ENCODE measurements around the gene SCAPER. TPM values are rescaled to one million over a fixed set of nuclear protein-coding genes. Genes with fewer than 3 reads are reported as not detected.

Gene SCAPER
- total RNA-seq, 1 experiment from 2014 or later: 6.2 TPM

- no peak for DNase-seq (ENCODE audit: low read depth)
Observed at GRCh38 chr15:76674883-76675282, 230.3 kb downstream of the SCAPER start.

DNA sequence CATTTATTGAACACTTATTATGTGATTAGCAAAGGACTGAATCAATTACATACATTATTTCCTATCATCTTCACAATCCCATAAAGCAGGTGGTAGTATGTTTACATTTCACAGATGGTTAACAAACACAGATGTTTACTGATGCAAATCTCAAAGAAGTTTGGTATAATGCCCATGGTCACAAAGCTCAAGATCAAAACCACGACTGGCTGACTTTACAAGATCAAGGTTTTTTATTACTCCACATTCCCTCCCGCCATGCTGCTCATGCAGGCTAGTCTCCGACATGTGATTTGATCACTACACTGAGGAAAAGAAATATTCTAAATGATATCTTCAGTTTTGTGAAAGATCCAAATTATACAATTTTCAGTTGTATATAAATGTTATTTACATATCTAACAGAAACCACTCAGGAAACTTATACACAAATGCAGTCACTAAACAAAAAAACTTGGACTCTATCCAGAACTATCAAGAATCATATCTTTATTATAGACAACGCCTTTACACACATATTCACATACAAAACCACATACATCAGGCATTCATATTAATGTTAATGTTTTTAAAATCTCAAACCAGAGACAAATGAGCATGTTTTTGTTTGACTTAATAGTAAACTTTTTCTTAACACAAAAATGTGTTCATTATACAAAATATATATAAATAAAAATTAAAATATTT is 235.5 kb downstream of the SCAPER start:
- DNase-seq (ENCODE audit: low read depth): no peak

DNA sequence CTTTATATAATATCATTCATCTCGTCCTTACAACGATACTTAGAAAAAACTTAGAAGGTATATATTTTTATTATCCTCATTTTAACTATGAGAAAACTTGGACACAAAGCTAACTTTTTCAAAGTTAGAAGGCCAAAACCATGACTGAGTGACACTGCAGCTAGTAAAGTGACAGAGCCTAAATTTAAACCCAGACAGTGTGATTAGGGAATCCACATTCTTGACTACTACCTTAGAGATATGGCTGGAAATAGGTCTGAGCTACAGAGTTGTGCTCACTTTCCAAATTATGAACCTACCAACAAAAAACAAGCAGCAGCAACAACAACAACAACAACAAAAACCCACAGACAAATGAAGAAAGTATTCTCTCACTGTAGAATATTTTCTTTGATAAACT is 236.2 kb downstream of the SCAPER start:
- no peak for DNase-seq (ENCODE audit: low read depth)

GRCh38 chr15:76667943-76668715 is 237.0 kb downstream of the SCAPER start:
- DNase-seq (ENCODE audit: low read depth): no peak

DNA sequence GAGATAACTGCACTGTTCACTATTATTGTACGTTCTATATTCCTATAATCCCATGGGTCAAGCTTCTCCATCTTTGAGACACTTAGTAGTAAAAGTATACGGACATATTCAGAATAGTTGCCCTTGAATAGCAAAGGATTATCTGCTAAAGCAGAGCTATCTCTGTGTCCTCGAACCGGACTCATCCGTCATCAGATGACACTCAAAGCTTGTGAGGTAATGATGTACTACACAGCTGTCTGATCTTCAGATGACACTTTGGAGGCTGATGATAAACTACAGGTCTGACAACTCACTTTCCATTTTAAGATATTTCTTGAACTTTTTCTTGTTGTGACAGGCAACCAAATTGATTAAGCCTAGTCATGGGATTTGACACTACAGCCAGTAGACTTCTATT is 240.2 kb downstream of the SCAPER start:
- no peak for DNase-seq (ENCODE audit: low read depth)

GRCh38 chr15:76664411-76664810 is 240.7 kb downstream of the SCAPER start:
- no peak for DNase-seq (ENCODE audit: low read depth)

DNA sequence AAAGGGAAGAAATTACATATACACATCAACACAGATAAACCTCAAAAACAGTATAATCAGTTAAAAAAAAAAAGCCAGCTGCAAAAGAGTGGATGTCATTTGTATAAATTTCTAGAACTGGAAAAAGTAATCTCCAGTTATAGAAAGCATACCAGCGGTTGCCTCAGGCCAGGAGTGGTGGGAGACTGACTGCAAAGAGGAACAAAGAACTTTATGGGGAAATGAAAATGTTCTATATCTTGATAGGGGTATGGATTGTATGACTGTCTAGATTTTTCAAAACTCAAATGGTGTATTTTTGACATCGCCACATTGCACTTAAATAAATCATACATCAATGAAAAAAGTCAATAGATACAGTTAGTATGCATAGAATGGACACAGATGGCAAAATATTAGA is 241.6 kb downstream of the SCAPER start:
- no peak for DNase-seq (ENCODE audit: low read depth)

GRCh38 chr15:76648732-76649444 is 256.3 kb downstream of the SCAPER start:
- no peak for DNase-seq (ENCODE audit: low read depth)

- DNase-seq (ENCODE audit: low read depth): no peak
Observed at GRCh38 chr15:76647612-76648011, 257.5 kb downstream of the SCAPER start.

DNA sequence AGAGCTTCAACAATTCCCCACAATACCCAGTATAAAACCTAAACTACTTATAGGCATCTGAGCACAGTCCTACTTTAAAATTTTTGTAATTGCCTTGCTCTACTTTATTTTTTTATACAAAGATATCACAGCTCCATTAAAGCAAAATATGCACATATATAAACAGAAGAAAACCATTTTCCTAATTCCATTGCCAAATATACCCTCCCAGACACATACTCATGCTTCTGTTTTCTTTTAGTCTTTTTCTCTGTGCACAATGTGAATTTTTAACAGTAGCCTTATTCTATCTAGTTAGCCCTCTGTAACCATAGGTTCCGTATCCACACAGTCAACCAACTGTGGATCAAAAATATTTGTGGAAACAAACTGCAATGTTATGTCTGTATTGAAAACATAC is 260.5 kb downstream of the SCAPER start:
- no peak for DNase-seq (ENCODE audit: low read depth)

DNA sequence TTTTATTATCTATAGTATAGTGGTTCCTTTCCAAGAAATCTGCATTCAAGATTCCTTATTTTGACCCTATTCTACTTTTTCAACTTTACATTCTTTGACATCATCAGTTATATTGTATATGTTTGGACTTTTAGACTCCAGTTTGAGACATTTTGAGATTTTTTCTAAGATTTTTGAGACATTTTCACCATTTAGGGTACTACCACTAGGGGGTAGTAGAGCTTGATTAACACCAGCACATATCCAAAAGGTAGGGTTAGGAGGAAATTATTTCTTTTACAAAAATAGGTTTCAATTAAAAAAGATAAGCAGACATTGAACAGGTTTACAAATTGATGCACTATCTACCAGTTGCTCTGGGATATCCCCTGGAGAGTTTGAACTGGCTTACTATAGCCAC is 262.5 kb downstream of the SCAPER start:
- no peak for DNase-seq (ENCODE audit: low read depth)

DNA sequence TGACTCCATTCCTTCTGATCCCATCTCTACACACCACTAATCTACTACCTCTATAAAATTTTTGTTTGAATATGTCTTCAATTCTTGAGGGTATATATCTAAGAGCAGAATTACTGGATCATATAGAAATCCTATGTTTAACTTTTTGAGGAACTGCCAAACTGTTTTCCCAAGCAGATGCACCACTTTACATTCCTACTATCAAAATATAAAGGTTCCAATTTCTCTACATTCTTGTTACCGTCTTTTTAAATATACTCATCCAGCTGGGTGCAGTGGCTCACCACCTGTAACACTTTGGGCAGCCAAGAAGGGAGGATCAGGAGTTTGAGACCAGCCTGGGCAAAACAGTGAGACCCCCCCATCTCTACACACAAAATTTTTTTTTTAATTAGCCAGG is 268.0 kb downstream of the SCAPER start:
- no peak for DNase-seq (ENCODE audit: low read depth)

DNA sequence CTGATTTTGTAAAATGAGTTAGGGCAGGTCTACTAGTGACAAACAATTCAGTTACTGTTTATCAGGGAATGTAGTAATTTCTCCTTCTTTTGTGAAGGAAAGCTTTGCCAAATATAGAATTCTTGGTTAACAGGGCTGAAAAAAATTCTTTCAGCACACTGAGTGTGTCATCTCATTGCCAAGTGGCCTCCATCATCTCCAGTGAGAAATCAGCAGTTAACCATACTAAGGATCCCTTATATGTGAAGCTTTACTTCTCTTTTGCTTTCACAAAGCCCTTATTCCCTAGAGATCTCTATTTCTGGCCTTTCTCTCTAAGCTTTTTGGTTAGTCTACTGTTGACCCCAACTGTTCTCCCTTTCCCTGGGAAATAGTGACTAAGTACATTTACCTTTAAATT is 269.1 kb downstream of the SCAPER start:
- DNase-seq (ENCODE audit: low read depth): no peak

DNA sequence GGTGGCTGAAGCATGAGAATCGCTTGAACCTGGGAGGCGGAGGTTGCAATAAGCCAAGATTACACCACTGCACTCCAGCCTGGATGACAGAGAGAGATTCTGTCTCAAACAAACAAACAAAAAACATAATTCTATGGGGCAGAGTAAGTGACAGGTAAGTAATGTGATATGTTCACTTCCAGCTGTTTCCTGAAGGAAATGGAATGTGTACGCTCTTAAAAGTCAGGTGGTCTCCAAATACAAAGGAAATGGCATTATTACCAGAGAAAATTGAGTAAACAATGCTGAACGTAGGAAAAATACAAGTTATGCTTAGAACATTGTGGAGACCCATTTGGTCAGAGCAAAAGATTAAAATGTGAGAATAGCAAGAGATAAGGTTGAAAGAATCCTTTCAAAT is 278.5 kb downstream of the SCAPER start:
- no peak for DNase-seq (ENCODE audit: low read depth)

GRCh38 chr15:76625267-76625666 is 279.9 kb downstream of the SCAPER start:
- DNase-seq (ENCODE audit: low read depth): no peak

GRCh38 chr15:76614725-76615124 is 290.4 kb downstream of the SCAPER start:
- DNase-seq (ENCODE audit: low read depth): no peak

DNA sequence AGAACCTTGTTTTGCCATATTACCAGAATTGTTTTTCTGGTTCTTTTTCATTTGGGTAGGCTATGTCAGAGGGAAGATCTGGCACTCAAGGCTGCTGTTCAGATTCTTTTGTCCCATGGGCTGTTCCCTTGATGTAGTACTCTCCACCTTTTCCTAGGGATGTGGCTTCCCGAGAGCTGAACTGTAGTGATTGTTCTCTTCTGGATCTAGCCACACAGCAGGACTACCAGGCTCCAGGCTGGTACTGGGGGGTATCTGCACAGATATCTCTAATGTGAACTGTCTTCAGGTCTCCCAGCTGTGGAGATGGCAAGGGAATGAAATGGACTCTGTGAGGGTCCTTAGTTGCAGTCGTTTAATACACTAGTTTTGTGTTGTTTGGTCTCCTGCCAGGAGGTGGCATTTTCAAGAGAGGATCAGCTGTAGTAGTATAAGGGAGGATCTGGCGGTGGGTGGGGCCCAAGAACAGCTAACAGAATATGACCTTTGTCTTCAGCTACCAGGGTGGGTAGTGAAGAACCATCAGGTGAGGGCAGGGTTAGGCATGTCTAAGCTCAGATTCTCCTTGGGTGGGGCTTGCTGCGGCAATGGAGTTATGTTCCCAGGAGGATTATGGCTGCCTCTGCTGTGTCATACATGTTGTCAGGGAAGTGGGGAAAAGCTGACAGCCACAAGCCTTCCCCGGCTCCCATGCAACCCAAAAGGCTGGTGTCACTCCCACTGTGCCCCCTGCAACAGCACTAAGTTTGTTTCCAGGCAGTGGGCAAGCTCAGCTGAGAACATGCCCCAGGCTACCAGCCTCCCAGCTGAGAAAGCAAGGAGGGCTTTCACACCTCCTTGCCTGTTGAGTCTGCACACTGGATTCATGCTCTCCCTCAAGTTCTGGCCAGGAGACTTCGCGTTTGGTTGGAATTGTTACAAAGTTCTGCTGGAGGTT is 316.1 kb downstream of the SCAPER start:
- no peak for DNase-seq (ENCODE audit: low read depth)

GRCh38 chr15:76585576-76585897 is 319.6 kb downstream of the SCAPER start:
- no peak for DNase-seq (ENCODE audit: low read depth)

DNA sequence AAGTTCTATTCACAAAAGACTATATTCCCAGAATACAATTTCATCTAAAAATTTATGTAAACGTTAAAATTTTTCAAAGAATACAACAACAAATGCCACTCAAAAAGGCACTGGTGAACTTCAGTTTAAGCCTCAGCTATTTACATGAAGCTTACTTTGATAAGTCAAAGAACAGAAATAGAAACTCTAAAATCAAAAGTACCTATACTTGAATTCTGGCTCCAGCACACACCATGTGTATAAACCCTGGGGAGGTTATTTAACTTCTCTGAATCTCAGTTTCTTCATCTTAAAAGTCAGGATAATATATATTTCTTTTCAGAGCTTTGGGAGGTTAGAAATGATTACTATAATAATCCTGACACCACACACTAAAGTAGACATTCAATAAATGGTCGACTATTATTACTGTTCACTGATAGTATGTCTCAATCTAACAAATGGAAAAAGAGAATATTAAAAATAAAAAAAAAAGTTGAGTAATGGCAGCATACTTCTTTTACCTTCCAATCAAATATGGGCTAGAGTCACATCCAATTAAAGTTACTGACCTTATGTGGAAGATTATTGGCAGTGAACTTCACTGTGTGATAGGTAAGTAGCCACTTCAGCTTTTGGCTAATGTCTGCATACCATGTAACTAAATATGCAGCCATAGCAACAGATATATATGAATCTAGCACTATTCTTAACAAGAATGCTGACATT is 320.1 kb downstream of the SCAPER start:
- DNase-seq (ENCODE audit: low read depth): no peak

DNA sequence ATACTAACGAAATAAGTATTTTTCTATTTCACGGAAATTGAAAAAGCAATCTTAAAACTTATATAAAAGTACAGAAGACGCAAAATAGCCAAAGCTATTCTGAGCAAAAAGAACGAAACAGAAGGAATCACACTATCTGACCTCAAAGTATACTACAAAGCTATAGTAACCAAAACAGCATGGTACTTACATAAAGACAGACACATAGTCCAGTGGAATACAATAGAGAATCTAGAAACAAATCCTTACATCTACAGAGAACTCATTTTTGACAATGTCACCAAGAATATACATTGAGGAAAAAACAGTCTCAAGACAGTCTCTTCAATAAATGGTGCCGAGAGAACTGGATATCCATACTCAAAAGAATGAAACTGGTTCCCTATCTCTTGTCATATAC is 322.6 kb downstream of the SCAPER start:
- DNase-seq (ENCODE audit: low read depth): no peak

Measured in HT1080 (cell line).